ENCODE results near the gene SOX12. TPM values are rescaled to one million over a fixed set of nuclear protein-coding genes. Genes with fewer than 3 reads are reported as not detected.

Gene SOX12
- polyA plus RNA-seq, 1 of the 3 experiments (the other 2 are of a cell fraction): 11.3 TPM

GRCh38 chr20:312866-313265 is 12.5 kb upstream of the SOX12 start:
- DNase-seq: no peak
- CTCF ChIA-PET: interaction anchor here (1.4 to 4.0 kb wide), 3 partner anchors 12 to 18 kb away, joined by 3 to 21 read pairs (median 5); partner anchors contain the start of gene SOX12
- H3K4me2 ChIP-seq: no peak overlapping the region
- no peaks in the 10 kb centered on the region for H3K36me3 ChIP-seq (replicated peaks in 1 of 2; ENCODE audit: control insufficient read depth in 1 of 2, insufficient read depth in 2 of 2, low read length in 1 of 2)
- peaks cover 15 to 26% of the 10 kb centered on the region in 2 experiments; a peak in 2 of 4 replicates for H3K4me1 ChIP-seq (ENCODE audit: control insufficient read depth in 1 of 2, insufficient read depth in 2 of 2, low read depth in 1 of 2, low read length in 1 of 2)
- H3K79me2 ChIP-seq (ENCODE audit: insufficient read depth): no peaks in the 10 kb centered on the region
- TF ChIP-seq YY1 (IDR thresholded peaks at IDR 0.05; ENCODE audit: low read depth) (no peak), POLR2AphosphoS5 (IDR thresholded peaks at IDR 0.05; ENCODE audit: low read depth, low read length) (no peak), TAF1 (IDR thresholded peaks at IDR 0.05; ENCODE audit: borderline replicate concordance, low read depth, low read length) (no peak), MXI1 (IDR thresholded peaks at IDR 0.05; ENCODE audit: low read depth, low read length) (no peak), SMC3 (IDR thresholded peaks at IDR 0.05; ENCODE audit: low read depth, low read length) (no peak), EP300 (IDR thresholded peaks at IDR 0.05; ENCODE audit: borderline replicate concordance in 1 of 2, low read depth in 1 of 2, low read length in 1 of 2) (no peak), GABPA (IDR thresholded peaks at IDR 0.05; ENCODE audit: low read depth) (no peak), FOXJ3 (CRISPR knock-in tag; IDR thresholded peaks at IDR 0.05) (no peak), EZH2phosphoT487 (IDR thresholded peaks at IDR 0.05; ENCODE audit: borderline replicate concordance, low read depth) (no peak), TEAD4 (IDR thresholded peaks at IDR 0.05; ENCODE audit: borderline replicate concordance, insufficient read depth) (no peak), PBX3 (IDR thresholded peaks at IDR 0.05) (no peak), RAD21 (IDR thresholded peaks at IDR 0.05; ENCODE audit: low read length) (no peak), REST (IDR thresholded peaks at IDR 0.05; ENCODE audit: low read depth, low read length) (no peak)
- 43% methylated on average over 1 of the region's 1 CpG for WGBS (ENCODE audit: low lambda C conversion rate)
- no peak overlapping the region for H3K9ac ChIP-seq
- H3F3A ChIP-seq (replicated peaks; ENCODE audit: insufficient read depth): peaks cover 3% of the 10 kb centered on the region
- no peaks in the 10 kb centered on the region for H4K20me1 ChIP-seq (ENCODE audit: insufficient read depth)
- H3K9me3 ChIP-seq: no peaks in the 10 kb centered on the region
- no peak overlapping the region for H2AFZ ChIP-seq (ENCODE audit: low read depth)
- no peaks in the 10 kb centered on the region for H3K27me3 ChIP-seq (ENCODE audit: insufficient read depth)
- no peak overlapping the region for H3K4me3 ChIP-seq (ENCODE audit: low read depth in 2 of 2, low read length in 1 of 2)
- POLR2A ChIA-PET: interaction anchor here (2.1 kb wide), 1 partner anchor 12 kb away, joined by 12 read pairs; the partner anchor contains the start of gene SOX12
- no peaks in the 10 kb centered on the region for H3K9me2 ChIP-seq
- no peak overlapping the region for H3K27ac ChIP-seq (ENCODE audit: low read depth in 2 of 2, low read length in 1 of 2)

Measured in SK-N-SH (cell line).